ENCODE measurements around the gene PRMT1.
A peak's percentile ranks its signal among the peaks of the same experiment; 100 is the strongest.

Gene PRMT1

DNA sequence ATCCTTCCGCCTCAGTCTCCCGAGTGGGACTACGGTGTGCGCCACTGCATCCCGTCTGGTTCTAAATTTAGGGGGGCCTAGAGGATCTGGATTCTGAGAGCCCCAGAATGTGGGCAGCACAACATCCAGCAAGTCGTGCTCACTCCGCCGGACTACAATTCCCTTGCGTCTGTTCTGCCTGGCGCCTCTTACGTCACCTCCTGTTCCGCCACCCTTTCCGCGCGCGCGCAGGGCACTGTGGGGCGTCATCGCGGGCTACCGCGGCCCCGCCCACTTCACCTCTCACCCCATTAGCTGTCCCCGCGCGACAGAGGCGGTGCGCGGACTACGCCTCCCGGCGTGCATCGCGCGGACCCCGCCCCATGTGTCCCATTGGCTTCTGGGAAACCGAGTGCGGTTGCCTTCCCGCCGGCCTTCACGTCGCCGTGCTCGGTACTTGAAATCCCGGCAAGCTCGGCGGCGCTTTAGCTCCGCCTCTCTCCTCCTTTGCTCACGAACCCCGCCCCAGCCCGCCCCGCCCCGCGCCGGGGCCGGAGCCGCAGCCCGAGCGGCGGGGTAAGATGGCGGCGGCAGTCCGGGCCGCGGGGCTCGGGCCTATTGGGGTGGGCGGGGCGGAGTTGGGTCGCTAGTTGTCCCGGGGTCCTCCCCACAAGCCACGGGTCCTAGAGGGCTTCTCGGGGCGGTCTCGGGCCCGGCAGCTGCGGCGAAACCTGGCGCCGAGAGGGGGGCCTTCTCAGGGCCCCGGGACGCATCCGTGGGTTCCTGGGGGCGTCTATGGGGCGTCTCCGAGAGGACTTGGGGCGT lies 35.2 kb upstream of the PRMT1 start, which contains the start of gene SCAF1:
SCAF1 (plus strand) TSS at position 522 of the 804 bp plus-strand sequence. CDS start 2,818 bp downstream, outside the sequence.
- H3K4me3 ChIP-seq (ENCODE audit: low read depth, low read length): peak within 1 kb of the TSS; percentile 99
- peak; percentile 99 for DNase-seq (ENCODE audit: low read depth)
- peak; percentile 87 for TF ChIP-seq MYC (IDR thresholded peaks at IDR 0.05; ENCODE audit: low read depth, low read length)
- TF ChIP-seq CTCF (IDR thresholded peaks at IDR 0.05; ENCODE audit: low read depth, low read length): no peak
- TF ChIP-seq POLR2A (IDR thresholded peaks at IDR 0.05; ENCODE audit: extremely low read depth, insufficient read length): peak; percentile 61
- TF ChIP-seq MAX (IDR thresholded peaks at IDR 0.05; ENCODE audit: low read depth, low read length): peak; percentile 76

- no peak for TF ChIP-seq POLR2A (IDR thresholded peaks at IDR 0.05; ENCODE audit: extremely low read depth, insufficient read length)
- no peak for TF ChIP-seq MYC (IDR thresholded peaks at IDR 0.05; ENCODE audit: low read depth, low read length)
- no peak for TF ChIP-seq MAX (IDR thresholded peaks at IDR 0.05; ENCODE audit: low read depth, low read length)
- no peak for TF ChIP-seq CTCF (IDR thresholded peaks at IDR 0.05; ENCODE audit: low read depth, low read length)
- H3K4me3 ChIP-seq (ENCODE audit: low read depth, low read length): peak overlapping the region; percentile 99
Measured at GRCh38 chr19:49642492-49643035, 34.5 kb upstream of the PRMT1 start.

GRCh38 chr19:49643466-49643865 lies 33.6 kb upstream of the PRMT1 start:
- H3K4me3 ChIP-seq (ENCODE audit: low read depth, low read length): peak overlapping the region; percentile 99
- TF ChIP-seq CTCF (IDR thresholded peaks at IDR 0.05; ENCODE audit: low read depth, low read length) (no peak), MYC (IDR thresholded peaks at IDR 0.05; ENCODE audit: low read depth, low read length) (no peak), POLR2A (IDR thresholded peaks at IDR 0.05; ENCODE audit: extremely low read depth, insufficient read length) (no peak)
- no peak for DNase-seq (ENCODE audit: low read depth)

More at GRCh38 chr19:49642492-49643035, 34.5 kb upstream of the PRMT1 start:
- peak; percentile 56 for DNase-seq (ENCODE audit: low read depth)

DNA sequence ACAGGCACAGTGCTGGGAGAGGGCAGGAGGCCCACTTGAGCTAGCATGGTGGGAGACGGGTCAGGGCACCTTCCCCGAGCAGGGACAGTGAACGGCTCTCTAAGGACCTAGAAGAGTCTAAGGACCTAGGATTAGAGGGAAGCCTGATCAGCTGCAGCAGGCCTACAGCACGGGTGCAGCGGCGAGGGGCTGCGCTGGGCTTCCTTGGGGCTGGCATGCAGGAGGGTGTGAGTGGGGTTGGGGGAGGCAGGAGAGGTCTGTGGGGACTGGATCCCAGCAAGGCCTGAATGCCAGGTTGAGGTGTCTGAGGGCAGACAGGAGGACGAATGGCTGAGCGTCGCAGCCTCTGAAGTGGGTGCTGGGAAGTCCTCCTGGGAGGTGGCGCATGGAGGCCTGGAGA lies 31.5 kb upstream of the PRMT1 start:
- TF ChIP-seq MAX (IDR thresholded peaks at IDR 0.05; ENCODE audit: low read depth, low read length) (no peak), CTCF (IDR thresholded peaks at IDR 0.05; ENCODE audit: low read depth, low read length) (no peak), POLR2A (IDR thresholded peaks at IDR 0.05; ENCODE audit: extremely low read depth, insufficient read length) (no peak), MYC (IDR thresholded peaks at IDR 0.05; ENCODE audit: low read depth, low read length) (no peak)

GRCh38 chr19:49645995-49646394 lies 31.1 kb upstream of the PRMT1 start:
- H3K4me3 ChIP-seq (ENCODE audit: low read depth, low read length): no peak overlapping the region
- no peak for DNase-seq (ENCODE audit: low read depth)
- no peak for TF ChIP-seq CTCF (IDR thresholded peaks at IDR 0.05; ENCODE audit: low read depth, low read length)
- TF ChIP-seq MAX (IDR thresholded peaks at IDR 0.05; ENCODE audit: low read depth, low read length): no peak
- TF ChIP-seq POLR2A (IDR thresholded peaks at IDR 0.05; ENCODE audit: extremely low read depth, insufficient read length): no peak
- TF ChIP-seq MYC (IDR thresholded peaks at IDR 0.05; ENCODE audit: low read depth, low read length): no peak

More for the DNA sequence above, 31.5 kb upstream of the PRMT1 start:
- H3K4me3 ChIP-seq (ENCODE audit: low read depth, low read length): no peak overlapping the region
- no peak for DNase-seq (ENCODE audit: low read depth)
